GM12891 (cell line): ENCODE measurements around the gene TAF1B.

Experiments
- DNase-seq: peaks from one replicate; pipeline ENCODE4 v3.0.0; 2011; ENCODE audit warnings: low spot score; ENCODE audit not compliant: insufficient read length
- FAIRE-seq: peaks from 2 replicates; lab custom pipeline; 2011; peaks lifted over from hg19 to GRCh38; lab: Jason Lieb, UNC
- PAX5 ChIP-seq: IDR thresholded peaks from 2 replicates; pipeline ENCODE4 v1.6.1; 2011; ENCODE audit warnings: low read length, moderate library complexity, mild to moderate bottlenecking; ENCODE audit not compliant: insufficient read depth, severe bottlenecking
- POLR2A ChIP-seq: IDR thresholded peaks from 2 replicates; pipeline ENCODE4 v1.6.1; 2011; ENCODE audit warnings: low read depth, low read length, control low read depth
- POLR2AphosphoS5 ChIP-seq: IDR thresholded peaks from 2 replicates; pipeline ENCODE4 v1.6.1; 2011; ENCODE audit warnings: low read depth, low read length, control low read depth
- POU2F2 ChIP-seq: IDR thresholded peaks from 2 replicates; pipeline ENCODE4 v1.6.1; 2011; ENCODE audit warnings: low read depth, mild to moderate bottlenecking, control low read depth, low read length, moderate library complexity
- SPI1 ChIP-seq: IDR thresholded peaks from 2 replicates; pipeline ENCODE4 v1.6.1; 2011; ENCODE audit warnings: low read depth, low read length, control low read depth
- TAF1 ChIP-seq: IDR thresholded peaks from 2 replicates; pipeline ENCODE4 v1.6.1; 2011; ENCODE audit warnings: low read depth, low read length, control low read depth

TAF1B gene

DNA sequence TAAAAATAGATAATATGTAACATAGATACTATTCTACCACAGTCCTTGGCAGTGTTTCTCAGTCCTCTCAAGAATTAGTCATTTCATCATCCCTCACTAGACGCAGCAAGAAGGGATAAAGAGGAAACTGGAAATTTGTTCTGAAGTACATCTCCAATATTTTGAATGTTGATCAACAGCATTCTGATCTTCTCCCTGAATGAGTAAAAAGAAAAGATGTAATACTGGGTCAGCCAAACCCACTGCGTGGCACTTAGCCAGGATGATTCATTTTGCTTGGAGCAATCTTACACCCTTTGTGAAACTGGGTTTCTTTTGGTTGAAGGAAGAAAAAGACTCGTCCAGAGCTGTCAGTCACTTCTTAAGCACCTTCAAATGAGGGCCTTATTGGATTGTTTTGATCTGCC, 54.1 kb downstream of the TAF1B start:
- FAIRE-seq = peak; percentile 26
- DNase-seq = no peak
- TF ChIP-seq POLR2AphosphoS5 (no peak), PAX5 (no peak), POLR2A (no peak)

DNA sequence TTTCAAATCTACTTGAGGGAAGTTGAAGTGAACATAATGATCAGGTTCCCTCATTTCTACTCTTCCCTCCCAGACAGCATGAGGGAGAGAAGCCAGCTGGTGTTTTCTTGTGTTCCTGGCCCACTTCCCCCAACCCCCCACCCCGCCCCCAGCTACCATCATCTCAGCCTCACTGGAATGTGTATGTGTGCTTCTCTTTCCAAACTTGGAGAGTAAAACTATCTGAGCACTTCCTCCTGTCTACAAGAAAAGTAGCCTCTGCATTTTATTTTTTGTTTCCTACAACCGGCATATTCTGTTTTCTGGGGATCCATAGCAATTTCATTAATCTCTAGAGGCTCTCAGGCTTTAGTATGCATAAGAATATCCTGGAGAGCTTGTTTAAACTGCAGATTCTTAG, 54.6 kb downstream of the TAF1B start:
- FAIRE-seq (no peak), DNase-seq (no peak)
- TF ChIP-seq PAX5 = no peak
- TF ChIP-seq SPI1 = no peak
- no peak for TF ChIP-seq POU2F2
- no peak for TF ChIP-seq POLR2A
- TF ChIP-seq POLR2AphosphoS5 = no peak
- no peak for TF ChIP-seq TAF1

DNA sequence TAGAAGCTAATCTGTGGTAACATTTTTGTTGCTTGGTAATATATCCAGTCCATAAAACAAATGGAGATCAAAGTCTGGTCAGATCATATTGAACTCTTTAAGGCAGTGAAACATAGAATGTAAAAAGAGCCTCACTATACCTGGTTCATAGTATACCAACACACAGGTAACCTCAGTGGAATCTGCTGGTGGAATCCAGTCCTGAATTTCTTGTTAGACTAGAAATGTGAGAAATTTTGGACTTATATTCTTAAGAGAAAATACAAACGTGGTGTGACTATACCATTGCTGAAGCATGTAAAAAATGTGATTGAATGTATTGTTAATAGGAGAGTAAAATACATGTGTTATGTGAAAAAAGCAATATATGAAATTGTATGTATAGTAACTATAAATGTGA, 62.1 kb downstream of the TAF1B start:
- no peak for TF ChIP-seq POU2F2
- TF ChIP-seq TAF1 = no peak
- TF ChIP-seq POLR2AphosphoS5 = no peak
- no peak for TF ChIP-seq SPI1
- no peak for TF ChIP-seq POLR2A
- TF ChIP-seq PAX5 = no peak
- DNase-seq = no peak
- no peak for FAIRE-seq

DNA sequence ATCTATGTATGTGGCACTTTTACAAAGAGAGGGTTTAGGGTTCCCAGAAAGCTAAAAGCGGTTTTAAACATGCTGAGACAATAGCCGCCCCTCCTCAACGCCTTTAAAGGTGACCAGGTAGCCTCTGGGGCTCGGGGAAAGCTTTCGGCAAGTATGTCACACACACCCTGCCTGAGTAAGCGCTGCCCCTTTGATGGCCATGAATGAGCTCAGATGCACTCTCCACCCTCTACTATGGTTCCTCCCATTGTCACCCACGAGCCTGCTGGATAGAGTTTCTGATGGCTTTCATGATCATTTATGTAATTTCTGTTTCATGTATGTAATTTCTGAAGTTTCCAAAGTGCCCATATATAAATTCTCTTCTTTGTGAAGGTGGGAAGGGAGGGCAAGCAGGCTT, 64.1 kb downstream of the TAF1B start:
- DNase-seq (no peak), FAIRE-seq (no peak)
- TF ChIP-seq POLR2AphosphoS5 = no peak
- no peak for TF ChIP-seq POU2F2
- no peak for TF ChIP-seq PAX5
- no peak for TF ChIP-seq POLR2A
- TF ChIP-seq SPI1 = no peak
- no peak for TF ChIP-seq TAF1

DNA sequence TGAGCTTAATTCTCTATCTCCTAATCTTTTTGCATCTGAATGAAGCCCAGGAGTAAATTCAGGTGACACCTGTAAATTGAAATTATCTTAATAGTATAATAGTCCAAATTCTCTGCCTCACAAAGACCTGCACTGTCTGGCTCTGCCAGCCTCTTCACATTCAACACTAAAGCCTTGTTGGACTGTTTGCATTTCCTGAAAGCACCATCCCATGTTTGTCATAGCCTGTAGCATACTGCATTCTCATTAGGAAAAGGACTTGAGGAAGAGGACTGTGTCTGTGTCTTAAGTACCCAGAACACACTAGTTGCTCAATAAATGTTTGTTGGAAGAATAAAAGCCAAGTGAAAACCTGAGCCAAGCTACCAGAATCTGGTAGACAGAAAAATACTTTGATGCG, 65.4 kb downstream of the TAF1B start:
- TF ChIP-seq SPI1 (no peak), POLR2A (no peak), POU2F2 (no peak), TAF1 (no peak), POLR2AphosphoS5 (no peak), PAX5 (no peak)
- DNase-seq = no peak
- no peak for FAIRE-seq

DNA sequence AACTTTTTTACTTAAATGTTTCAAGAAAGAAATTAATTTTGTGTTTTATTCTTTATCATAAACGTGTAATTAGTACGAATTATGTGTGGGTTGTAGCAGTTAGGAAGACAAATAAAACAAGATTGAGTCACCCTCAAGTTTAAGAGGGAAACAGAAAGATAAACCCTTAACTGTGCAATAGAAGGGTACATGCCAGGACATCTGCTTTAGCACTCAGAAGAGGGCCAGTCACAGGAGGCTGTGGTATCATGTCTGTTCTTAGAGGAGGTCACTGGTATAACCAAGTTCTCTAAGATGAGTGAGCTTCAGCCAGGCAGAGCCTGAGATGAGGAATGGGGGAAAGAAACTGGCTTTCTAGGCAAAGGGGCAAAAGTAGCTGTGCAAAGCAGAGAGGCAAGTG, 65.8 kb downstream of the TAF1B start:
- FAIRE-seq (no peak), DNase-seq (no peak)
- TF ChIP-seq POLR2AphosphoS5 (no peak), TAF1 (no peak), SPI1 (no peak), PAX5 (no peak), POU2F2 (no peak), POLR2A (no peak)

DNA sequence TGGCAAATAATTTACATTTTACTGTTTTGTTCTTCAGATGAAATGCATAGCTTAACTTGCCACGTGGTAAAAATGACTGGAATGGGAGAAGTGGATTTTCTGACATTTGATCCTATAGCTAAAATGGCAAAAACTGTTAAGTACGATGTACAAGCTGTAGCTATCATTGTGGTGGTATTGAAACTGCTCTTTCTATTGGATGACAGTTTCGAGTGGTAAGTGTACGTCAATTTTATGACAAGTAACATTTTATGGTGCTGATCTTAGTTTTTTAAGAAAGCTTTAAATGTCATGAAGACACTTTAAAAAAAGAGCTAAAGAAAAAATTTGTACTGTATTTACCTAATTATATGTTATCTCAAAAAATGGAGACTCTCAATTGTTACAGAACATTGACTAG, 67.4 kb downstream of the TAF1B start:
- DNase-seq (no peak), FAIRE-seq (peak; percentile 20)
- TF ChIP-seq POLR2A = no peak
- TF ChIP-seq SPI1 = no peak
- no peak for TF ChIP-seq PAX5
- no peak for TF ChIP-seq POU2F2
- no peak for TF ChIP-seq POLR2AphosphoS5
- TF ChIP-seq TAF1 = no peak

DNA sequence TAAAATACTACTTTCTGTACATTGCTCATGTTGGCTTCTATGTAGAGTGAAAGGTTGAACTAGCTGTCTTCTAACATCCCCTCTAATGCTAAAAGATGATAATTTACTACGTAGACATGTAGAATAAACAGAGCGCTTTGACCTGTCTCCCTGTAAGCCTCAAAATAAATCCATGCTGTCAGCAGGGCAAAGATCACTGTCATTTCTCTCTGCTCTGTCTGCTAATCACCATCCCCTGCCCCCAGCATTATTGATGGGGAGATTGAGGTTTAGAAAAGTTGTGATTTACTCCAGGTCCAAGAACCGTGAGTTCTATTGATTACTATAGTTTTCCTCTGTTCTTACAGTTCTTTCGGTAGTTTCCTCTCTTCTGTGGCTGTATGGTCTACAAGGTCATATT, 69.2 kb downstream of the TAF1B start:
- no peak for FAIRE-seq
- DNase-seq = no peak
- TF ChIP-seq POLR2AphosphoS5 (no peak), SPI1 (no peak), TAF1 (no peak), POU2F2 (no peak), PAX5 (no peak), POLR2A (no peak)

DNA sequence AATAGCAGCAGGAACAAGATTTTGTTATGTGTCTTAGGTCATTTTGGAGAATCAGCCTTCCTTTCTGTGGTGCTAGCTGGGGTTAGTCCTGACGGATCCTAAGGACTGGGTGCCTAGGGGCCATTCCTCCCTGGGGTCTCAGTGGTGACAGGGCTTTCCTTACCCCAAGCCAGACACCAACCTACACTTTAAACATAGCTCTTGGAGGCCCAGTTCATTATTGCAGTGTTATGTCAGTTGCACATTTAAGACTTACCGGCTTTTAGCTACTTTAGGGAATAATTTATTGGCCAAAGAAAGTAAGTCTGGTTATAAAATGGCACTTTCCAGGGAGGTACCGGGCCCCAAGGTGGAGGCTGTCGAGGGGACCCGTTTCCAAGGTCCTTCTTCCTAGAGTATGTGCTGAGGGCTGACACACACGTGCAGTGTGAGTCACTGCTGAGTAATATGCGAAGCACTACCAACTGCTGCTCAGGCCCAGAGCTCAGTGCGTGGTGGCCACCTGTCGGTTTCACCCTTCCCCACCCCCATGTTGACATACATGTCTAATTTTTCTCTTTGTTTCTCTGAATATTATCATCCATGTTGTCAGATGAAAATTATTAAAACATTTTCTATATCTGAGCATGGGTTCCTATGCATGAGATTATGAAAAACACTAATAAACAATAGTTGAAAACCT, 71.3 kb downstream of the TAF1B start:
- peak; percentile 87 for FAIRE-seq

DNA sequence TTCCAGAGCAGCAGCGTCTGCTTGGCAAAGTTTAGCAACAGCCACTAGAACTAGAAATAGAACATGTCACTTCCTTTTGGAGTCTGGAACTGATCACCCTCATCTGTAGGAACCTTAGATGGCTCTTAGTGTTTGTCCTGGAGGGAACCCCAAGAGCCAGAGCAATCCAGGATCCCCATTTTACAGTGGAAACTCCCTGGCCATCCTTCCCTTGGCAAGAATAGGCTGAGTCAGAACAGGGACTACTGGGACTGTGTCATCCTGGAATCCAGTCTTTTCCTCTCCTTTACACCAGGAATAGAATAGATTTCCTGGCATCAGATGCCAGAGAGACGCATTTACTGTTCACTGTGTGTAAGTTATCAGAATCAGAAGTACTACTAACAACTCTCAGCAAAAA, 75.0 kb downstream of the TAF1B start:
- TF ChIP-seq PAX5 (no peak), POLR2AphosphoS5 (no peak), POLR2A (no peak), SPI1 (no peak), TAF1 (no peak), POU2F2 (no peak)
- DNase-seq = no peak
- FAIRE-seq = no peak

More for the DNA sequence above, 71.3 kb downstream of the TAF1B start:
- DNase-seq = peak; percentile 30
- TF ChIP-seq POLR2AphosphoS5 (no peak), PAX5 (peak; percentile 27), POU2F2 (peak; percentile 89; the same call in 1 of the 2 replicates)
